ENCODE results near the gene REX1BD.

GRCh38 chr19:18595475-18595874 lies 6.9 kb downstream of the REX1BD start:
- TF ChIP-seq CTCF (IDR thresholded peaks at IDR 0.05): no peak
- TF ChIP-seq POLR2A (IDR thresholded peaks at IDR 0.05): no peak
